HepG2 (cell line): ENCODE data around the gene DICER1. TPM values are rescaled to one million over a fixed set of nuclear protein-coding genes. Genes with fewer than 3 reads are reported as not detected.

Experiments used
- ATAC-seq: fragments of 200-7000 bp; cut with Tn5 transposase; 3 replicates; pipeline ENCODE4 v1.9.1; 2020; ENCODE audit warnings: mild to moderate bottlenecking, moderate library complexity
- BruUV-seq: library from RNA; stranded (reverse); fragments of 400-500 nt; replicated peaks from 2 replicates; lab custom pipeline; 2021; lab: Mats Ljungman, UMichigan
- CTCF ChIA-PET: fragments of 300-600 bp; formaldehyde crosslinking; extraction: SDS; loops from one replicate; lab custom pipeline; 2021; ENCODE audit warnings: low total read pairs, inconsistent platforms, low intra/inter-chr PET ratio; lab: Yijun Ruan, JAX
- POLR2A ChIA-PET: fragments of 350-600 bp; sonication (Branson Sonifier 250); formaldehyde crosslinking; loops from one replicate; lab custom pipeline; 2020; ENCODE audit warnings: antibody characterized with exemption, inconsistent platforms; lab: Yijun Ruan, JAX
- DNase-seq: peaks from one replicate; pipeline ENCODE4 v3.0.0-alpha.2; 2015; ENCODE audit warnings: low spot score
- FAIRE-seq: peaks from 3 replicates; lab custom pipeline; 2011; peaks lifted over from hg19 to GRCh38; lab: Jason Lieb, UNC
- H2AFZ ChIP-seq: one replicate; pipeline ENCODE4 v1.6.1; 2011; ENCODE audit warnings: low read length, inconsistent platforms
- H3K27ac ChIP-seq: fragments of 300-600 bp; 3 replicates; pipeline ENCODE4 v1.8.0; 2011; ENCODE audit warnings: mixed run types, mild to moderate bottlenecking, mixed read lengths, low read length, inconsistent platforms; ENCODE audit not compliant: insufficient read depth; ENCODE audit errors: extremely low read length
- H3K27me3 ChIP-seq, 2 experiments: fragments of 200-600 bp in 1 of 2; 2 replicates in 1 of 2; 3 replicates in 1 of 2; pipeline versions ENCODE4 v1.6.0 to v1.8.0; 2011; ENCODE audit warnings: low read length in 2 of 2, mild to moderate bottlenecking in 2 of 2, moderate library complexity in 2 of 2, inconsistent platforms in 1 of 2; ENCODE audit not compliant: insufficient read depth in 2 of 2, control insufficient read depth in 1 of 2
- H3K36me3 ChIP-seq, 2 experiments: fragments of 200-600 bp in 1 of 2; replicated peaks in 1 of 2; 2 replicates in 1 of 2; 3 replicates in 1 of 2; pipeline versions ENCODE4 v1.5.1 to v1.8.0; 2011; ENCODE audit warnings: low read length in 2 of 2, inconsistent platforms in 1 of 2; ENCODE audit not compliant: insufficient read depth in 2 of 2, control insufficient read depth in 1 of 2
- H3K4me1 ChIP-seq: 2 replicates; pipeline ENCODE4 v1.5.1; 2012; ENCODE audit warnings: low read length, inconsistent platforms; ENCODE audit not compliant: insufficient read depth
- H3K4me2 ChIP-seq: 2 replicates; pipeline ENCODE4 v1.6.0; 2011; ENCODE audit warnings: low read depth, low read length, inconsistent platforms
- H3K4me3 ChIP-seq, 3 experiments: fragments of 200-600 bp in 1 of 3; sonication (generic), shearing (Covaris generic) in 1 of 3; replicated peaks in 1 of 3; 2 replicates each; pipeline ENCODE4 v1.5.1; 2011 to 2016; ENCODE audit warnings: low read length in 3 of 3, inconsistent platforms in 2 of 3, low read depth in 2 of 3, mild to moderate bottlenecking in 2 of 3, control low read depth in 1 of 3, mixed read lengths in 1 of 3; ENCODE audit not compliant: insufficient read depth in 1 of 3
- H3K79me2 ChIP-seq: one replicate; pipeline ENCODE4 v1.6.1; 2011; ENCODE audit warnings: low read length, inconsistent platforms; ENCODE audit not compliant: insufficient read depth
- H3K9ac ChIP-seq: 2 replicates; pipeline ENCODE4 v1.6.0; 2011; ENCODE audit warnings: mild to moderate bottlenecking, low read depth, low read length, inconsistent platforms; ENCODE audit not compliant: insufficient read depth
- H3K9me3 ChIP-seq: 2 replicates; pipeline ENCODE4 v1.5.1; 2012; ENCODE audit warnings: mild to moderate bottlenecking, low read length
- H4K20me1 ChIP-seq: 2 replicates; pipeline ENCODE4 v1.6.0; 2011; ENCODE audit warnings: inconsistent platforms, mild to moderate bottlenecking, low read length, moderate library complexity; ENCODE audit not compliant: insufficient read depth
- HNRNPUL1 ChIP-seq: fragments of 200-400 bp; formaldehyde crosslinking; IDR thresholded peaks from 2 replicates; pipeline ENCODE4 v1.6.1; 2017; ENCODE audit warnings: low read depth, mild to moderate bottlenecking, low read length, moderate library complexity
- KAT8 ChIP-seq: IDR thresholded peaks from 2 replicates; pipeline ENCODE4 v1.6.1; 2016; ENCODE audit warnings: missing genetic modification reagents, missing compliant biosample characterization
- NFKBIZ ChIP-seq: IDR thresholded peaks from 2 replicates; pipeline ENCODE4 v1.6.1; 2018; ENCODE audit warnings: missing genetic modification reagents, missing compliant biosample characterization
- SSRP1 ChIP-seq: IDR thresholded peaks from 2 replicates; pipeline ENCODE4 v1.6.1; 2016; ENCODE audit warnings: control low read depth
- TCF7 ChIP-seq: sonication (generic); IDR thresholded peaks from 2 replicates; pipeline ENCODE4 v1.6.1; 2016; ENCODE audit warnings: antibody characterized with exemption, low read depth
- ZBED4 ChIP-seq: sonication (generic); formaldehyde crosslinking; IDR thresholded peaks from 2 replicates; pipeline ENCODE4 v1.4.0; 2020; ENCODE audit warnings: missing genetic modification reagents, borderline replicate concordance
- ZNF558 ChIP-seq: sonication (generic); formaldehyde crosslinking; IDR thresholded peaks from 2 replicates; pipeline ENCODE4 v1.9.0; 2022; ENCODE audit warnings: mild to moderate bottlenecking, missing genetic modification reagents, borderline replicate concordance
- WGBS: methylation state at CpG from one replicate; pipeline ENCODE4 v1.1.6; 2017; ENCODE audit warnings: low lambda C conversion rate; 5-methylcytosine and 5-hydroxymethylcytosine counted together
- in situ Hi-C: cut with HindIII; loops from 2 replicates; pipeline ENCODE4 v1.10.0; 2017; ENCODE audit warnings: low pct_unique_long_range_greater_than_20kb; ENCODE audit not compliant: extremely low pct_ligation_motif_present
- intact Hi-C: fragments of 100-400 bp; cut with micrococcal nuclease; formaldehyde crosslinking; loops from one replicate; pipeline ENCODE4 v1.10.0; 2022; ENCODE audit not compliant: unreplicated experiment
- polyA plus RNA-seq, 8 experiments: library from polyadenylated mRNA; depleted of rRNA in 3 of 8; stranded (reverse) in 7 of 8; unstranded in 1 of 8; fragments of >200 nt; fragmentation: Illumina TruSeq in 4 of 8; extraction: Trizol in 4 of 8; gene quantifications; 2 replicates each; pipeline versions ENCODE4 v1.2.1 to v1.2.3, GENCODE V29; 2011 to 2016; ENCODE audit warnings: low read depth in 4 of 8, missing spikeins in 1 of 8, mixed read lengths in 1 of 8; ENCODE audit not compliant: insufficient read depth in 1 of 8
- total RNA-seq, 5 experiments: library from RNA; depleted of rRNA; stranded (reverse); fragments of >200 nt; fragmentation: Illumina TruSeq; extraction: Trizol; gene quantifications; 2 replicates each; pipeline ENCODE4 v1.2.3, GENCODE V29; 2016; ENCODE audit warnings: low read depth in 1 of 5
- TF ChIP-seq, protein P1 (sequence below), 2 experiments: fragments of 450-650 bp in 1 of 2; sonication (generic) in 1 of 2; formaldehyde crosslinking; IDR thresholded peaks; 2 replicates each; pipeline versions ENCODE4 v1.5.0 to v1.8.0; 2020 to 2022; ENCODE audit warnings: mild to moderate bottlenecking in 1 of 2, missing genetic modification reagents in 1 of 2
- TF ChIP-seq, protein P2 (sequence below): sonication (generic); formaldehyde crosslinking; IDR thresholded peaks from 2 replicates; pipeline ENCODE4 v1.4.0; 2020; ENCODE audit warnings: missing genetic modification reagents

The DICER1 gene
- total and polyA plus RNA-seq, 2 of the 13 experiments (the other 11 are each of a cell fraction or from before 2014, with no cell fraction given) = 31.8 to 61.9 TPM

- in situ Hi-C loops (no loop called here), intact Hi-C loops (no loop called here)
- Histone ChIP-seq H2AFZ (no peak overlapping the region), H3K36me3 (peaks cover 5 to 59% of the 10 kb centered on the region in 2 experiments; a peak in 4 of 5 replicates), H4K20me1 (0 out of 2 replicates have a peak, but pooled peaks cover 3% of the 10 kb centered on the region), H3K9ac (no peak overlapping the region), H3K9me3 (no peaks in the 10 kb centered on the region), H3K79me2 (no peaks in the 10 kb centered on the region), H3K4me1 (peaks cover 2% of the 10 kb centered on the region), H3K27ac (no peak overlapping the region), H3K4me2 (no peak overlapping the region), H3K27me3 (no peaks in the 10 kb centered on the region), H3K4me3 (no peak overlapping the region)
- POLR2A ChIA-PET = no interaction called here
- no peak for ATAC-seq
- no peak for FAIRE-seq
- no TSS peak for BruUV-seq
- TF ChIP-seq, protein P1, sequence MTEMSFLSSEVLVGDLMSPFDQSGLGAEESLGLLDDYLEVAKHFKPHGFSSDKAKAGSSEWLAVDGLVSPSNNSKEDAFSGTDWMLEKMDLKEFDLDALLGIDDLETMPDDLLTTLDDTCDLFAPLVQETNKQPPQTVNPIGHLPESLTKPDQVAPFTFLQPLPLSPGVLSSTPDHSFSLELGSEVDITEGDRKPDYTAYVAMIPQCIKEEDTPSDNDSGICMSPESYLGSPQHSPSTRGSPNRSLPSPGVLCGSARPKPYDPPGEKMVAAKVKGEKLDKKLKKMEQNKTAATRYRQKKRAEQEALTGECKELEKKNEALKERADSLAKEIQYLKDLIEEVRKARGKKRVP (CRISPR knock-in tag; IDR thresholded peaks at IDR 0.05) = no peak
- TF ChIP-seq NFKBIZ (CRISPR knock-in tag) (no peak), ZNF558 (CRISPR knock-in tag) (no peak), SSRP1 (CRISPR knock-in tag) (no peak), KAT8 (CRISPR knock-in tag) (no peak)
- TF ChIP-seq, protein P2, sequence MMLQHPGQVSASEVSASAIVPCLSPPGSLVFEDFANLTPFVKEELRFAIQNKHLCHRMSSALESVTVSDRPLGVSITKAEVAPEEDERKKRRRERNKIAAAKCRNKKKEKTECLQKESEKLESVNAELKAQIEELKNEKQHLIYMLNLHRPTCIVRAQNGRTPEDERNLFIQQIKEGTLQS (CRISPR knock-in tag) = no peak
- CTCF ChIA-PET = no interaction called here
- 73% methylated on average over 4 of the region's 4 CpGs for WGBS
- no peak for DNase-seq
Measured at GRCh38 chr14:95088665-95089064, 68.7 kb downstream of the DICER1 start.

DNA sequence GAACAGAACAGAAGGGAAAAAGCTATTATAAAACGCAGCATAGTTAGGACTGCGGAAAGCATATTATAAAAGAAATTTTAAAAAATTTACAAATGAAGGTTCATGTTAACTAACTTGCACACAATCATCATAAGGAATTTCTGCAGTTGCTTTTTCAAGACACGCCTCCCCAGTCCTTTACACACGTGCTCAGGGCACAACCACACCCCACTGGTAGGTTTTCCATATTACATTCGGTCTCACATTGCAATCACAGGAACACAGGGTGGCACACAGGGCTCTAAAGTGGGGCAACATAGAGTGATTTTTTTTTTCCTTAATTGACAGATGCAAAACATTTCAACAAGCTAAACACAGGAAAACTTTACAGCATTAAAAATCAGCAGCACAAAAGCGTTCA, 69.7 kb downstream of the DICER1 start:
- Histone ChIP-seq H3K27me3 (no peaks in the 10 kb centered on the region), H3K27ac (no peak overlapping the region), H3K79me2 (no peaks in the 10 kb centered on the region), H3K4me2 (no peak overlapping the region), H3K4me1 (peaks cover 12% of the 10 kb centered on the region), H3K4me3 (no peak overlapping the region), H3K36me3 (peaks cover 2 to 49% of the 10 kb centered on the region in 2 experiments; a peak in 4 of 5 replicates), H4K20me1 (0 out of 2 replicates have a peak, but pooled peaks cover under 1% of the 10 kb centered on the region), H3K9me3 (no peaks in the 10 kb centered on the region), H3K9ac (no peak overlapping the region), H2AFZ (no peak overlapping the region)
- in situ Hi-C loops (no loop called here), intact Hi-C loops (no loop called here)
- ChIA-PET CTCF (no interaction called here), POLR2A (no interaction called here)
- 96% methylated on average over 6 of the region's 6 CpGs for WGBS
- no TSS peak for BruUV-seq
- ATAC-seq (no peak), DNase-seq (no peak), FAIRE-seq (no peak)
- TF ChIP-seq ZBED4 = no peak
- no peak for TF ChIP-seq HNRNPUL1
- no peak for TF ChIP-seq TCF7
